Uterus (tissue), 2 donors: Measurements from ENCODE around the gene IGF2.

Source experiments
- POLR2A ChIP-seq, 2 donors: fragments of 450-650 bp; IDR thresholded peaks; one replicate each; pipeline ENCODE4 v1.6.1; 2016; ENCODE audit warnings: antibody characterized with exemption in 2 of 2, mild to moderate bottlenecking in 1 of 2, moderate library complexity in 1 of 2
- TF ChIP-seq, protein P1 (sequence below), 4 experiments: fragments of 200-600 bp in 2 of 4; fragments of 450-650 bp in 2 of 4; sonication (generic) in 2 of 4; IDR thresholded peaks; one replicate each; pipeline ENCODE4 v1.5.1; 2016 to 2019; ENCODE audit warnings: antibody characterized with exemption in 4 of 4, mild to moderate bottlenecking in 2 of 4, moderate library complexity in 1 of 4

DNA sequence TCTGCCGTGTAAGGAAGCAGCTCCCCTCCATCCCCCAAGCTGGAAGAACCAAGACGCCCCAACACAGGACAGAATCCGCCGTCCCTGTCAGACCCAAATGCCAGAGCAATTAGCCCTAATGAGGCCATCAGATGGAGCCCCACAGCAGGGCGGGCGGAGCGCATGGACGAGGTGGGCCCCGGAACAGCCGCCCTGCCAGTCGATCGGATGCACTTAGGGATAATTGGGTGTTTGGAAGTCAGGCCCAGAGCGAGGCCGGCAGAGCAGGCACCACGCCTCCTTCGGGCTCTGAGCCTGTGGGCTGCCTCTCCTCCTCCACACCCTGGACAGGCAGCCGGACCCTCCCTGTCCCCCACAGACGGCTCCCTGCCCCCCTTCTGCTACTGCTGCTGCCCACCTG is 37.9 kb upstream of the IGF2 start:
- TF ChIP-seq, protein P1, sequence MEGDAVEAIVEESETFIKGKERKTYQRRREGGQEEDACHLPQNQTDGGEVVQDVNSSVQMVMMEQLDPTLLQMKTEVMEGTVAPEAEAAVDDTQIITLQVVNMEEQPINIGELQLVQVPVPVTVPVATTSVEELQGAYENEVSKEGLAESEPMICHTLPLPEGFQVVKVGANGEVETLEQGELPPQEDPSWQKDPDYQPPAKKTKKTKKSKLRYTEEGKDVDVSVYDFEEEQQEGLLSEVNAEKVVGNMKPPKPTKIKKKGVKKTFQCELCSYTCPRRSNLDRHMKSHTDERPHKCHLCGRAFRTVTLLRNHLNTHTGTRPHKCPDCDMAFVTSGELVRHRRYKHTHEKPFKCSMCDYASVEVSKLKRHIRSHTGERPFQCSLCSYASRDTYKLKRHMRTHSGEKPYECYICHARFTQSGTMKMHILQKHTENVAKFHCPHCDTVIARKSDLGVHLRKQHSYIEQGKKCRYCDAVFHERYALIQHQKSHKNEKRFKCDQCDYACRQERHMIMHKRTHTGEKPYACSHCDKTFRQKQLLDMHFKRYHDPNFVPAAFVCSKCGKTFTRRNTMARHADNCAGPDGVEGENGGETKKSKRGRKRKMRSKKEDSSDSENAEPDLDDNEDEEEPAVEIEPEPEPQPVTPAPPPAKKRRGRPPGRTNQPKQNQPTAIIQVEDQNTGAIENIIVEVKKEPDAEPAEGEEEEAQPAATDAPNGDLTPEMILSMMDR (IDR thresholded peaks at IDR 0.05), result no peak
- no peak for TF ChIP-seq POLR2A (IDR thresholded peaks at IDR 0.05)
